ENCODE results near the gene BEX3. TPM values are rescaled to one million over a fixed set of nuclear protein-coding genes. Genes with fewer than 3 reads are reported as not detected.

The BEX3 gene
- total RNA-seq, 1 experiment from 2014 or later = 263 TPM

- TF ChIP-seq E2F4 (CRISPR knock-in tag; IDR thresholded peaks at IDR 0.05; ENCODE audit: borderline replicate concordance, low read depth) = no peak
- TF ChIP-seq, protein P1, sequence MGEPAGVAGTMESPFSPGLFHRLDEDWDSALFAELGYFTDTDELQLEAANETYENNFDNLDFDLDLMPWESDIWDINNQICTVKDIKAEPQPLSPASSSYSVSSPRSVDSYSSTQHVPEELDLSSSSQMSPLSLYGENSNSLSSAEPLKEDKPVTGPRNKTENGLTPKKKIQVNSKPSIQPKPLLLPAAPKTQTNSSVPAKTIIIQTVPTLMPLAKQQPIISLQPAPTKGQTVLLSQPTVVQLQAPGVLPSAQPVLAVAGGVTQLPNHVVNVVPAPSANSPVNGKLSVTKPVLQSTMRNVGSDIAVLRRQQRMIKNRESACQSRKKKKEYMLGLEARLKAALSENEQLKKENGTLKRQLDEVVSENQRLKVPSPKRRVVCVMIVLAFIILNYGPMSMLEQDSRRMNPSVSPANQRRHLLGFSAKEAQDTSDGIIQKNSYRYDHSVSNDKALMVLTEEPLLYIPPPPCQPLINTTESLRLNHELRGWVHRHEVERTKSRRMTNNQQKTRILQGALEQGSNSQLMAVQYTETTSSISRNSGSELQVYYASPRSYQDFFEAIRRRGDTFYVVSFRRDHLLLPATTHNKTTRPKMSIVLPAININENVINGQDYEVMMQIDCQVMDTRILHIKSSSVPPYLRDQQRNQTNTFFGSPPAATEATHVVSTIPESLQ (CRISPR knock-in tag; IDR thresholded peaks at IDR 0.05) = no peak
These were observed 13.3 kb upstream of the BEX3 start (continued) for GRCh38 chrX:103363046-103363445.

DNA sequence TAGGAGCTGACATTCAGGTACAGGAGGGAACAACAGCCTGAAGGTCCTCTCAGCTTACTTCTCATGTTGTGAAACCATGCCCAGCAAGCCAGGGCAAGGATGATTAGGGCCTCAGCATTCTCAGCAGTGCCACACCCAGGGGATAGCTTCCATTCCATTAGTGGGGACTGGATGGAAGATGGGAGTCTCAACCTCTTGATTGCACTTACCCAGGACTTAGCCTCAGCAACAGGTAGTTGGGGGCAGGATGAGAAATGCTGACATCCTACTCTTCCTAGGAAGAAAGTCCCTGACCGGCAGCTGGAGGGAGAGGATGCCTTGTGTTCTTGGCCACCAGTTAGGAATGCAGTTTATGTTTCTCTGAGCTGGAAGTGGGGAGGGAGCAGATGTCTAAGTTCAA lies 8.8 kb upstream of the BEX3 start:
- no peaks in the 10 kb centered on the region for H3K36me3 Mint-ChIP-seq
- POLR2A ChIA-PET = interaction anchor here (1.4 kb wide), 1 partner anchor 11 kb away, joined by 4 read pairs; the partner anchor contains the start of gene TCEAL9
- peaks cover 24% of the 10 kb centered on the region for H3K4me1 Mint-ChIP-seq
- ATAC-seq (no peak), DNase-seq (ENCODE audit: low spot score) (no peak)
- no peak overlapping the region for H3K27ac Mint-ChIP-seq
- H3K27me3 Mint-ChIP-seq (ENCODE audit: low read depth) = no peaks in the 10 kb centered on the region
- H3K4me3 Mint-ChIP-seq = no peak overlapping the region
- H3K9me3 Mint-ChIP-seq = no peaks in the 10 kb centered on the region
- TF ChIP-seq JUN (CRISPR knock-in tag; IDR thresholded peaks at IDR 0.05) (no peak), NR3C1 (CRISPR knock-in tag; conservative IDR thresholded peaks at IDR 0.05; ENCODE audit: low read depth) (no peak), ZNF281 (CRISPR knock-in tag; IDR thresholded peaks at IDR 0.05) (no peak), KAT7 (CRISPR knock-in tag; IDR thresholded peaks at IDR 0.05; ENCODE audit: borderline replicate concordance) (no peak), MYBL2 (CRISPR knock-in tag; IDR thresholded peaks at IDR 0.05) (no peak), CREM (CRISPR knock-in tag; IDR thresholded peaks at IDR 0.05) (no peak), STAT6 (CRISPR knock-in tag; conservative IDR thresholded peaks at IDR 0.05; ENCODE audit: low read depth) (no peak), ZNF396 (CRISPR knock-in tag; IDR thresholded peaks at IDR 0.05; ENCODE audit: borderline replicate concordance) (no peak)
- TF ChIP-seq, protein P2, sequence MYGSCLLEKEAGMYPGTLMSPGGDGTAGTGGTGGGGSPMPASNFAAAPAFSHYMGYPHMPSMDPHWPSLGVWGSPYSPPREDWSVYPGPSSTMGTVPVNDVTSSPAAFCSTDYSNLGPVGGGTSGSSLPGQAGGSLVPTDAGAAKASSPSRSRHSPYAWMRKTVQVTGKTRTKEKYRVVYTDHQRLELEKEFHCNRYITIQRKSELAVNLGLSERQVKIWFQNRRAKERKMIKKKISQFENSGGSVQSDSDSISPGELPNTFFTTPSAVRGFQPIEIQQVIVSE (CRISPR knock-in tag; IDR thresholded peaks at IDR 0.05; ENCODE audit: borderline replicate concordance) = no peak
- TF ChIP-seq, protein P3, sequence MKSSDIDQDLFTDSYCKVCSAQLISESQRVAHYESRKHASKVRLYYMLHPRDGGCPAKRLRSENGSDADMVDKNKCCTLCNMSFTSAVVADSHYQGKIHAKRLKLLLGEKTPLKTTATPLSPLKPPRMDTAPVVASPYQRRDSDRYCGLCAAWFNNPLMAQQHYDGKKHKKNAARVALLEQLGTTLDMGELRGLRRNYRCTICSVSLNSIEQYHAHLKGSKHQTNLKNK (CRISPR knock-in tag; IDR thresholded peaks at IDR 0.05) = no peak
- TF ChIP-seq, protein P4, sequence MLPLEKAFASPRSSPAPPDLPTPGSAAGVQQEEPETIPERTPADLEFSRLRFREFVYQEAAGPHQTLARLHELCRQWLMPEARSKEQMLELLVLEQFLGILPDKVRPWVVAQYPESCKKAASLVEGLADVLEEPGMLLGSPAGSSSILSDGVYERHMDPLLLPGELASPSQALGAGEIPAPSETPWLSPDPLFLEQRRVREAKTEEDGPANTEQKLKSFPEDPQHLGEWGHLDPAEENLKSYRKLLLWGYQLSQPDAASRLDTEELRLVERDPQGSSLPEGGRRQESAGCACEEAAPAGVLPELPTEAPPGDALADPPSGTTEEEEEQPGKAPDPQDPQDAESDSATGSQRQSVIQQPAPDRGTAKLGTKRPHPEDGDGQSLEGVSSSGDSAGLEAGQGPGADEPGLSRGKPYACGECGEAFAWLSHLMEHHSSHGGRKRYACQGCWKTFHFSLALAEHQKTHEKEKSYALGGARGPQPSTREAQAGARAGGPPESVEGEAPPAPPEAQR (CRISPR knock-in tag; IDR thresholded peaks at IDR 0.05) = no peak
- CTCF ChIA-PET = interaction anchor here (1.3 to 1.6 kb wide), 3 partner anchors 11 to 97 kb away, joined by 3 to 4 read pairs (median 4); partner anchors contain the start of genes TCEAL7 and TCEAL9

Measured in WTC11 (cell line).